Prostate gland (tissue), 2 donors: ENCODE results near the gene ATXN1. TPM values are rescaled to one million over a fixed set of nuclear protein-coding genes. Genes with fewer than 3 reads are reported as not detected.

Source experiments
- DNase-seq: peaks from one replicate; pipeline ENCODE4 v3.0.0-alpha.2; 2019; ENCODE audit warnings: low spot score
- H3K27ac ChIP-seq, 2 donors: fragments of 200-600 bp; sonication (generic); 2 replicates each; pipeline ENCODE4 v1.5.1; 2017 to 2019
- H3K27me3 ChIP-seq: fragments of 200-600 bp; sonication (generic); replicated peaks from 2 replicates; pipeline ENCODE4 v1.5.1; 2019; ENCODE audit not compliant: insufficient read depth
- H3K36me3 ChIP-seq, 2 donors: fragments of 200-600 bp; sonication (generic); 1 replicate in 1 of 2; 2 replicates in 1 of 2; pipeline versions ENCODE4 v1.5.1 to v1.8.1; 2017 to 2019
- H3K4me1 ChIP-seq: fragments of 200-600 bp; sonication (generic); replicated peaks from 2 replicates; pipeline ENCODE4 v1.5.1; 2019
- H3K4me3 ChIP-seq, 2 donors: fragments of 200-600 bp; sonication (generic); 2 replicates each; pipeline ENCODE4 v1.5.1; 2017 to 2019
- H3K9me3 ChIP-seq: fragments of 200-600 bp; sonication (generic); 2 replicates; pipeline ENCODE4 v1.5.1; 2017
- CTCF ChIP-seq, 4 experiments: fragments of 200-600 bp in 2 of 4; fragments of 450-650 bp in 2 of 4; sonication (generic) in 2 of 4; IDR thresholded peaks; 1 replicate in 3 of 4; 2 replicates in 1 of 4; pipeline ENCODE4 v1.5.1; 2016 to 2019; ENCODE audit warnings: antibody characterized with exemption in 4 of 4, mild to moderate bottlenecking in 2 of 4, moderate library complexity in 2 of 4
- POLR2A ChIP-seq: fragments of 450-650 bp; IDR thresholded peaks from one replicate; pipeline ENCODE4 v1.6.1; 2016; ENCODE audit warnings: antibody characterized with exemption, mild to moderate bottlenecking
- POLR2AphosphoS5 ChIP-seq: sonication (generic); formaldehyde crosslinking; IDR thresholded peaks from one replicate; pipeline ENCODE4 v1.6.1; 2017; ENCODE audit warnings: antibody characterized with exemption
- WGBS: methylation state at CpG from one replicate; pipeline ENCODE4 v1.1.5; 2018; 5-methylcytosine and 5-hydroxymethylcytosine counted together
- intact Hi-C: fragments of 100-400 bp; cut with DNase I; formaldehyde crosslinking; loops from one replicate; pipeline ENCODE4 v1.14.2; 2022
- total RNA-seq, 2 donors: library from RNA; depleted of rRNA; stranded (reverse); fragments of >200 nt; gene quantifications; one replicate each; pipeline ENCODE4 v1.1.0, GENCODE V29; 2016

The ATXN1 gene
- total RNA-seq, 2 donors from 2014 or later = 28.5 to 89.0 TPM

- Histone ChIP-seq H3K4me3 (no peak overlapping the region), H3K4me1 (no peaks in the 10 kb centered on the region), H3K9me3 (no peaks in the 10 kb centered on the region), H3K36me3 (no peaks in the 10 kb centered on the region), H3K27ac (no peak overlapping the region), H3K27me3 (no peaks in the 10 kb centered on the region)
- no peak for TF ChIP-seq POLR2A
- no peak for DNase-seq
- 82% methylated on average over 6 of the region's 6 CpGs for WGBS
- intact Hi-C loops = no loop called here
These were observed 345.6 kb downstream of the ATXN1 start for GRCh38 chr6:16415677-16416076.

- Histone ChIP-seq H3K27ac (no peak overlapping the region), H3K4me1 (no peaks in the 10 kb centered on the region), H3K36me3 (no peaks in the 10 kb centered on the region), H3K9me3 (no peaks in the 10 kb centered on the region), H3K4me3 (no peak overlapping the region), H3K27me3 (no peaks in the 10 kb centered on the region)
- WGBS = 84% methylated on average over 5 of the region's 5 CpGs
- DNase-seq = no peak
- intact Hi-C loops = no loop called here
- no peak for TF ChIP-seq CTCF (IDR thresholded peaks at IDR 0.05)
- TF ChIP-seq POLR2A = no peak
- no peak for TF ChIP-seq POLR2AphosphoS5
These were observed 347.1 kb downstream of the ATXN1 start for GRCh38 chr6:16414205-16414604.

GRCh38 chr6:16413399-16413798 lies 347.9 kb downstream of the ATXN1 start:
- intact Hi-C loops = no loop called here
- Histone ChIP-seq H3K4me1 (no peaks in the 10 kb centered on the region), H3K27ac (no peak overlapping the region), H3K27me3 (no peaks in the 10 kb centered on the region), H3K4me3 (no peak overlapping the region), H3K36me3 (no peaks in the 10 kb centered on the region), H3K9me3 (no peaks in the 10 kb centered on the region)
- 74% methylated on average over 4 of the region's 4 CpGs for WGBS
- no peak for DNase-seq
- no peak for TF ChIP-seq CTCF (IDR thresholded peaks at IDR 0.05)

GRCh38 chr6:16412982-16413381 lies 348.3 kb downstream of the ATXN1 start:
- intact Hi-C loops = no loop called here
- H3K9me3 ChIP-seq = no peaks in the 10 kb centered on the region
- 87% methylated on average over 3 of the region's 3 CpGs for WGBS
- TF ChIP-seq POLR2A (no peak), POLR2AphosphoS5 (no peak), CTCF (IDR thresholded peaks at IDR 0.05) (no peak)
- H3K27ac ChIP-seq = no peak overlapping the region
- no peaks in the 10 kb centered on the region for H3K4me1 ChIP-seq
- no peaks in the 10 kb centered on the region for H3K27me3 ChIP-seq
- DNase-seq = no peak
- H3K36me3 ChIP-seq = no peaks in the 10 kb centered on the region
- H3K4me3 ChIP-seq = no peak overlapping the region

DNA sequence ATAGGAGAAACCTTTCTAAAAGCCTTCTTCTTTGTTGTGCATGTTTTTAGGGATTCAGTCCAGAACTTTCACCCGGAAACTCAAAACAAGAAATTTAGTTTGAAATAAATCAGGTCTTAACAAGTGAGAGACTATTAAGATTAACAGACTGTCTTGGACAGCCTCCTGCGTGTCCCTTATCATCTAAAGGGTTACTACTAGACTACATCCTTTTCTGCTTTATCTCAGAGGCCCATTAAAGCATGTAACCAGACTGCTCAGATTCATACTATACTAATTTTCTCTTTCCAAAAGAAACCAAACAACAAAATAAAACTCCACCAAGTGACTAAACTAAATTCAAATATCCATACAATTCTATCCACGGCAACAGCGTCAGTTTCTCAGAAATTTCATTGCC lies 349.1 kb downstream of the ATXN1 start:
- Histone ChIP-seq H3K9me3 (no peaks in the 10 kb centered on the region), H3K36me3 (no peaks in the 10 kb centered on the region), H3K4me1 (no peaks in the 10 kb centered on the region), H3K4me3 (no peak overlapping the region), H3K27me3 (no peaks in the 10 kb centered on the region), H3K27ac (no peak overlapping the region)
- no peak for DNase-seq
- 72% methylated on average over 4 of the region's 4 CpGs for WGBS
- intact Hi-C loops = no loop called here
- TF ChIP-seq CTCF (IDR thresholded peaks at IDR 0.05) (no peak), POLR2A (no peak), POLR2AphosphoS5 (no peak)
